HG03457 (cell line): Measurements from ENCODE around the gene TMEM94.
"Not testable (repeated sequence)": the region's sequence is repeated elsewhere in the genome, so short reads cannot be mapped to it uniquely, and the experiment has no call there.

Experiments used
- ATAC-seq: cut with Tn5 transposase; IDR thresholded peaks from one replicate; pipeline ENCODE4 v1.9.1; 2021; ENCODE audit warnings: moderate number of reproducible peaks; ENCODE audit not compliant: unreplicated experiment

TMEM94 gene

GRCh38 chr17:75476271-75476671 lies 19.8 kb downstream of the TMEM94 start:
- ATAC-seq = no peak

GRCh38 chr17:75476752-75477489 lies 20.5 kb downstream of the TMEM94 start:
- no peak for ATAC-seq

GRCh38 chr17:75477490-75477862 lies 21.0 kb downstream of the TMEM94 start:
- not testable (repeated sequence) for ATAC-seq

- ATAC-seq = no peak
Observed at GRCh38 chr17:75478508-75478907, 22.1 kb downstream of the TMEM94 start.

- no peak for ATAC-seq
Observed at GRCh38 chr17:75480281-75480680, 23.8 kb downstream of the TMEM94 start.

GRCh38 chr17:75481194-75482068 lies 25.0 kb downstream of the TMEM94 start:
- no peak for ATAC-seq

GRCh38 chr17:75482098-75482942 lies 25.9 kb downstream of the TMEM94 start:
- ATAC-seq = no peak

- ATAC-seq = no peak
Observed at GRCh38 chr17:75485688-75486087, 29.3 kb downstream of the TMEM94 start.

GRCh38 chr17:75486151-75486550 lies 29.7 kb downstream of the TMEM94 start:
- ATAC-seq = no peak

- no peak for ATAC-seq
Observed at GRCh38 chr17:75486951-75487350, 30.5 kb downstream of the TMEM94 start.

GRCh38 chr17:75487351-75488070 lies 31.1 kb downstream of the TMEM94 start:
- ATAC-seq = no peak

GRCh38 chr17:75488693-75489510 lies 32.5 kb downstream of the TMEM94 start:
- ATAC-seq = no peak

- no peak for ATAC-seq
Observed at GRCh38 chr17:75489511-75489955, 33.1 kb downstream of the TMEM94 start.

- no peak for ATAC-seq
Observed at GRCh38 chr17:75490173-75490743, 33.8 kb downstream of the TMEM94 start.

- ATAC-seq = no peak
Observed at GRCh38 chr17:75490953-75491649, 34.7 kb downstream of the TMEM94 start.

- ATAC-seq = no peak
Observed at GRCh38 chr17:75491680-75492079, 35.2 kb downstream of the TMEM94 start.

- no peak for ATAC-seq
Observed at GRCh38 chr17:75492555-75493168, 36.2 kb downstream of the TMEM94 start.

- ATAC-seq = no peak
Observed at GRCh38 chr17:75493476-75494129, 37.2 kb downstream of the TMEM94 start.
